Renal cortical epithelial cell (primary cell): ENCODE measurements around the gene PDE6G. TPM values are rescaled to one million over a fixed set of nuclear protein-coding genes. Genes with fewer than 3 reads are reported as not detected.

Source experiments
- DNase-seq: peaks from one replicate; pipeline ENCODE4 v3.0.0-alpha.2; 2011; ENCODE audit warnings: low read depth
- total RNA-seq: library from RNA; depleted of rRNA; stranded (reverse); fragments of >200 nt; gene quantifications from 2 replicates; pipeline ENCODE4 v1.2.3, GENCODE V29; 2014

PDE6G gene
- total RNA-seq, 1 donor from 2014 or later = not detected

GRCh38 chr17:81687770-81688541 lies 31.6 kb upstream of the PDE6G start:
- no peak for DNase-seq

DNA sequence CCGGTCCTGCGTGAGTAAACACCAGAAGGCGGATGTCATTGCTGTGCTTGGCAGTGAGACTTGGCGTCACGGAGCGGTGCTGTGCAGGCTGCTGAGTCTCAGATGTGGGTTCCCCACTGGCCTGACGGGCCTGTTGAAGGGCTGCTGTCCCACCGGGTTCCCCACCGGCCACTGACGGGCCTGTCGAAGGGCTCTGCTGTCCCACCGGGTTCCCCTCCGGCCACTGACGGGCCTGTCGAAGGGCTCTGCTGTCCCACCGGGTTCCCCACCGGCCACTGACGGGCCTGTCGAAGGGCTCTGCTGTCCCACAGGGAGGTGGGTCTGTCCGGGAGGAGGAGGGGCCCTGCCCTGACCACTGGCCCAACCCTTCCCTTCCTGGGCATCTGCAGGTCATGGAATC lies 30.3 kb upstream of the PDE6G start:
- DNase-seq = no peak

GRCh38 chr17:81685108-81685507 lies 28.8 kb upstream of the PDE6G start:
- DNase-seq = peak; percentile 70

- DNase-seq = peak; percentile 71
Measured at GRCh38 chr17:81684442-81684911, 28.1 kb upstream of the PDE6G start.

- peak; percentile 94 for DNase-seq
Measured at GRCh38 chr17:81683584-81684441, 27.5 kb upstream of the PDE6G start, which contains the start of the genes ARL16 and HGS. ARL16 (minus strand) TSS chr17:81683797; CDS start chr17:81683753, 44 bp downstream. HGS (plus strand) TSS chr17:81684011; CDS start chr17:81684067, 56 bp downstream.

GRCh38 chr17:81683208-81683583 lies 26.9 kb upstream of the PDE6G start:
- DNase-seq = no peak

- DNase-seq = no peak
Measured at GRCh38 chr17:81682565-81683207, 26.3 kb upstream of the PDE6G start.

- peak; percentile 79 for DNase-seq
Measured at GRCh38 chr17:81681672-81682071, 25.3 kb upstream of the PDE6G start.

GRCh38 chr17:81680150-81680549 lies 23.8 kb upstream of the PDE6G start:
- DNase-seq = no peak

GRCh38 chr17:81676906-81677305 lies 20.6 kb upstream of the PDE6G start:
- DNase-seq = no peak

GRCh38 chr17:81675515-81676221 lies 19.3 kb upstream of the PDE6G start:
- DNase-seq = peak; percentile 42

- no peak for DNase-seq
Measured at GRCh38 chr17:81673561-81674258, 17.4 kb upstream of the PDE6G start.

DNA sequence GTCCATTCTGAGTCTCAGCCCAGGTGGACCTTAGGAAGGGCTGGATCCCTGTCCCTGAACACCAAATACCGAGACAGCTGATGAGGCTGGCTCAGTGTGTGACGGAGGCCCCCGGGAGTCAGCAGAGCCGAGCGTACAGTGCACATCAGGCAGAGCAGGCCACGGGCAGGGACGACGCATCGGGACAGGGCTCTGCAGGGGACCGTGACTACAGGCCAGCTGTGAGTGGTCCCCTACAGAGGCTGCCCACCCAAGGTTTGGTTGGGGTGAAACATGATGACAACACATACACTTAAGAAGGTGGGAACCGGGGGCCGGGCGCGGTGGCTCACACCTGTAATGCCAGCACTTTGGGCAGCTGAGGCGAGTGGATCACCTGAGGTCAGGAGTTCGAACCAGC lies 16.6 kb upstream of the PDE6G start:
- no peak for DNase-seq

- DNase-seq = no peak
Measured at GRCh38 chr17:81672504-81672903, 16.2 kb upstream of the PDE6G start.

- DNase-seq = no peak
Measured at GRCh38 chr17:81667754-81668153, 11.4 kb upstream of the PDE6G start.

- DNase-seq = peak; percentile 90
Measured at GRCh38 chr17:81666342-81667191, 10.2 kb upstream of the PDE6G start, which contains the start of the genes CCDC137 and OXLD1. CCDC137 (plus strand) TSS chr17:81666737; CDS start chr17:81666767, 30 bp downstream. OXLD1 (minus strand) TSS chr17:81666605; CDS start chr17:81666577, 28 bp downstream.

DNA sequence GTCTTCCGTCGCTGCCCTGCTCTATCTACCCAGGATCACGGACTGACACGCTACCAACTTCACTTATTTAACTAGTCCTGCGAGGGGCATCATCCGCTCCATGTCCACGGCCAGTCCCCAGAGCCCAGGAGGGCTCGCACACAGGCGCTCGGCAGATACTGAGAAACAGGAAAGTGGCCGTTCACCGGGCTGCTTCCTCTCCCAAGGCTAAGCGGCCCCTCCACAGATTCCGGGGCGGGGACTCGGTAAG lies 9.7 kb upstream of the PDE6G start:
- no peak for DNase-seq

DNA sequence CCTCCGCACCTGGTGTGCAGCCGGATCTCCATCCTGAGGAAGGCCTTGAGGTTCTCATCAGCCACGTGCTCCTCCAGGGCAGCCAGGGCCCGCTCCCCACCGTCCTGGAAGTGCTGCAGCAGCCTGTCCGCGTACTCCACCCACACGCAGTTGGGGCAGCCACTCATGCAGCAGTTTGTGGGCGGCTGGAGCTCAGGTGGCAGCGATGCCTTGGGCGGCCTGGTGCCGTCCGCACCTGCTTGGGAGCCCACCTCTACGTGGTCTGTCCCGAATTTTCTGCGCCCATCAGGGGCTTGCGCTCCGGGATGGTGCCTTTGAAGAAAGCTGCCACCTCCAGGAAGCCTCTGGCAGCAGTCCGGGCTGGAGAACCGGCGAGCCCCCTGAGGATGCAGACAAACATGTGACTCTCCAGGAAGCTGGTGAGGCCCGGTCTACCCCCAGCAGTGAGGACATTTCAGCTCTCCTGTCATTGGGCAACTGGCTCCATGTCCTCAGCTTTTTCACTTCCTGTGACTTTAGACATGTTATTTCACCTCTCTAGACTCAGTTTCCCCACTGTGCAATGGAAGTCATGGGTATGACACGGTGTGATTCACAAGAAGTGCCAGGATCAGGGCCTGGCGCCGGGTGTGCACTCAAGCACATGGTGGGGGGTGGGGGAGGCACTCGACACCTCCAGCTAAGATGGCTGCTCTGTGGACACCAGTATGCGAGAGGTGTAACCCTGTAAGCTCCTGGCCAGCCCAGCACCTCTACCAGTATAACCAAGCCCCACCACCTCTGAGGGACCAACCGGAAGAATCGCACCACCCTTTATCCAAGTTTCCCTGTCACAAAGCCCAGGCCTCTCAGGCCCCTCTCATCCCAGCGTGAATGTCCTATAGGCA lies 9.1 kb upstream of the PDE6G start:
- DNase-seq = no peak

GRCh38 chr17:81664051-81664470 lies 7.7 kb upstream of the PDE6G start:
- DNase-seq = no peak
